NCI-H128 (cell line): ENCODE measurements around the gene SH3RF3.
"Not testable (repeated sequence)": the region's sequence is repeated elsewhere in the genome, so short reads cannot be mapped to it uniquely, and the experiment has no call there.

Experiments
- DNase-seq: peaks from one replicate; lab custom pipeline; 2025; ENCODE audit not compliant: unreplicated experiment; lab: John Stamatoyannopoulos, UW

SH3RF3 gene

GRCh38 chr2:109213646-109214433, 84.8 kb downstream of the SH3RF3 start:
- DNase-seq = no peak

GRCh38 chr2:109214651-109215371, 85.8 kb downstream of the SH3RF3 start:
- DNase-seq = no peak

GRCh38 chr2:109215866-109216265, 86.9 kb downstream of the SH3RF3 start:
- no peak for DNase-seq

- no peak for DNase-seq
Measured at GRCh38 chr2:109216332-109216731, 87.3 kb downstream of the SH3RF3 start.

- DNase-seq = no peak
Measured at GRCh38 chr2:109217362-109218086, 88.5 kb downstream of the SH3RF3 start.

- DNase-seq = no peak
Measured at GRCh38 chr2:109218087-109218791, 89.2 kb downstream of the SH3RF3 start.

GRCh38 chr2:109218792-109219126, 89.8 kb downstream of the SH3RF3 start:
- no peak for DNase-seq

GRCh38 chr2:109220860-109221259, 91.9 kb downstream of the SH3RF3 start:
- DNase-seq = no peak

GRCh38 chr2:109221316-109221715, 92.3 kb downstream of the SH3RF3 start:
- DNase-seq = not testable (repeated sequence)

- no peak for DNase-seq
Measured at GRCh38 chr2:109222422-109222821, 93.4 kb downstream of the SH3RF3 start.

- no peak for DNase-seq
Measured at GRCh38 chr2:109222825-109223471, 93.9 kb downstream of the SH3RF3 start.

GRCh38 chr2:109223490-109223889, 94.5 kb downstream of the SH3RF3 start:
- no peak for DNase-seq

GRCh38 chr2:109224341-109224740, 95.3 kb downstream of the SH3RF3 start:
- not testable (repeated sequence) for DNase-seq

- no peak for DNase-seq
Measured at GRCh38 chr2:109225170-109225782, 96.3 kb downstream of the SH3RF3 start.

GRCh38 chr2:109226128-109226527, 97.1 kb downstream of the SH3RF3 start:
- no peak for DNase-seq

- DNase-seq = no peak
Measured at GRCh38 chr2:109226622-109227021, 97.6 kb downstream of the SH3RF3 start.

GRCh38 chr2:109229094-109229675, 100.2 kb downstream of the SH3RF3 start:
- no peak for DNase-seq

GRCh38 chr2:109230941-109231420, 102.0 kb downstream of the SH3RF3 start:
- DNase-seq = no peak

- no peak for DNase-seq
Measured at GRCh38 chr2:109231428-109231827, 102.4 kb downstream of the SH3RF3 start.
